ENCODE results near the gene TRIM47. TPM values are rescaled to one million over a fixed set of nuclear protein-coding genes. Genes with fewer than 3 reads are reported as not detected.

TRIM47 gene
- total and polyA plus RNA-seq, 8 donors = 3.5 to 40.4 (median 18.1) TPM

DNA sequence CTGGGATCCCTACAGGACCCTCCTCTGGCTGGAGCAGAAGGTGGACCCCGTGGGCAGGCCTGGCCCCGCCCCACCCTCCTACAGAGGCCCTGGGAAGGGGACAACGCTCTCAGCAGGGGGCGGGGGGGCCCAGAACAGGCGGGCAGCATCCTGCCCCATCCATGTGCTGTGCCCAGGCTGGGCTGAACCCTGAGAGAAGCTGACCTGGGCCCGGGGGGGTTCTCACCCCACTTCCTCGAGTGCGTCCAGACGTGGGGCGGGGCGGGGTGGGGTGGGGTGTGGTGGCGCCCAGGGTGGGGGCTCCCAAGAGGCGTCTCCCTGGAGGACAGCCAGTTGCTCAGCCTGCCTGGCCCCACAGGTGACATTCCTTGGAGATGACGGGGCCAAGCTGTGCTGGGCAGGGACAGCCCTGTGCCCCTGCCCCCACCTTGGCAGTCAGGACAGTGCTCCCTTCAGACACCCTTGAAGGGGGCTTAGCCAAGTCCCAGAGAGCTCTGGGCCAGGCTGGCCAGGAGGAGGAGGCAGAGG lies 33.8 kb downstream of the TRIM47 start:
- Histone ChIP-seq H3K9me3 (no peaks in the 10 kb centered on the region), H3K27ac (peak overlapping the region; percentile 77 to 99 (median 91)), H3K36me3 (peaks cover 36 to 61% (median 52%) of the 10 kb centered on the region in 4 donors), H3K4me1 (peaks cover 45 to 77% (median 58%) of the 10 kb centered on the region in 4 donors), H3K4me3 (peak overlapping the region; percentile 34 to 43 (median 40)), H3K27me3 (no peaks in the 10 kb centered on the region)
- DNase-seq = peak; percentile 88 to 94
- intact Hi-C loops (cut with DNase I; ENCODE audit: low total_unique reads) = no loop called here
- TF ChIP-seq, protein P1, sequence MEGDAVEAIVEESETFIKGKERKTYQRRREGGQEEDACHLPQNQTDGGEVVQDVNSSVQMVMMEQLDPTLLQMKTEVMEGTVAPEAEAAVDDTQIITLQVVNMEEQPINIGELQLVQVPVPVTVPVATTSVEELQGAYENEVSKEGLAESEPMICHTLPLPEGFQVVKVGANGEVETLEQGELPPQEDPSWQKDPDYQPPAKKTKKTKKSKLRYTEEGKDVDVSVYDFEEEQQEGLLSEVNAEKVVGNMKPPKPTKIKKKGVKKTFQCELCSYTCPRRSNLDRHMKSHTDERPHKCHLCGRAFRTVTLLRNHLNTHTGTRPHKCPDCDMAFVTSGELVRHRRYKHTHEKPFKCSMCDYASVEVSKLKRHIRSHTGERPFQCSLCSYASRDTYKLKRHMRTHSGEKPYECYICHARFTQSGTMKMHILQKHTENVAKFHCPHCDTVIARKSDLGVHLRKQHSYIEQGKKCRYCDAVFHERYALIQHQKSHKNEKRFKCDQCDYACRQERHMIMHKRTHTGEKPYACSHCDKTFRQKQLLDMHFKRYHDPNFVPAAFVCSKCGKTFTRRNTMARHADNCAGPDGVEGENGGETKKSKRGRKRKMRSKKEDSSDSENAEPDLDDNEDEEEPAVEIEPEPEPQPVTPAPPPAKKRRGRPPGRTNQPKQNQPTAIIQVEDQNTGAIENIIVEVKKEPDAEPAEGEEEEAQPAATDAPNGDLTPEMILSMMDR (IDR thresholded peaks at IDR 0.05) = no peak
- peak in 1 of 3 donors; percentile 19 for TF ChIP-seq POLR2AphosphoS5 (IDR thresholded peaks at IDR 0.05)
- WGBS, 5 donors = 11 to 38% (median 17%) methylated on average over 2 to 14 of the region's 14 CpGs

DNA sequence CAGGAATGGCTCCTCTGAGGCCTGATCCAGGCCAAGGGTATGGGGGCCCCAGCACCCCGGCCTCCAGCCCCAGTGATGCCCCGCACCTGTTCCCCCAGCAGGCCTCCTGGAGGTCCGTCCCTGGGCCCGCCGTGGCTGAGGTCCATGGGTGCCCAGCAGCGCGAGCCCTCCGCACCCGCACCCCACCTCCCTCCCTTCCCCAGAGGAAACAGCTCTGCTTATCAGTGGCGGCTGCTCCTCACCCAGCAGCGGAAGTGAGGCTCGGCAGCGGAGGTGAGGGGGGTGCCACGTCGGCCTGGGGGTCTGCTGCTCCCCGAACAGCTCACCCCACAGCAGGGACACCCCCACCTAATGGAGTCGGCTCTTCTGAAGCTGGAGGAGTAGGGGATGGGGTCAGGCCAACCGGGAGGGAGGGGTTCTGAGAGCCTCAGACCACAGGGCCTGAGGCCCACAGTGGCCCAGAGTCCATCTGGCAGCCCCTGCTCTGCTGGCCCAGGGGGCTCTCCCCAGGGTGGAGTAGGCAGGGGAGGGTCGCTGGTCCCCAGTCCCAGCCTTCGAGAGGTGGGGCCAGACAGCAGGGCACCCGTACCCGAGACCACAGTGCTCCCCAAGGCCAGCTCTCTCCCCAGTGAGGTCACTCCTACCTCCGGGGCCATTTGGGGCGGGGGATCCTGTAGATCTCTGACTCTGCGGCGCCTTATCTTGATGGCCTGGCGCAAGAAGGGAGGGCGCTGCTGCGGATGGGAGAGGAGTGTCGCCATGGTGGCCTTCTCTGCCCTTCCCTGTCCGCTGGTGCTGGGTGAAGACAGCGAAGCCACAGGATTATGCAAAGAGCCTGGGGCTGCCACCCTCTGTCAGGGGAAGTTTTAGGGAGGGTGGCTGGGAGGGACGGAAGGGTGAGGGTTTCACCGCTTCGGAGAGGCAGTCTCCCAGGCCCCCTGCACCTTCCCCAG lies 34.5 kb downstream of the TRIM47 start, which contains the start of gene UNC13D:
Gene UNC13D (minus strand): TSS at position 828 of the 953 bp plus-strand sequence. CDS start 67 bp downstream, at position 761.
- H3K27me3 ChIP-seq = no peaks in the 10 kb centered on the region
- peak within 1 kb of the TSS; percentile 34 to 43 (median 40) for H3K4me3 ChIP-seq
- H3K9me3 ChIP-seq = no peaks in the 10 kb centered on the region
- H3K4me1 ChIP-seq = peaks cover 42 to 70% (median 51%) of the 10 kb centered on the region in 4 donors
- peak; percentile 58 to 81 for DNase-seq
- TF ChIP-seq POLR2A (IDR thresholded peaks at IDR 0.05) (no peak), POLR2AphosphoS5 (IDR thresholded peaks at IDR 0.05) (peak in 2 of 3 donors; percentile 51 to 73)
- peaks cover 29 to 60% (median 50%) of the 10 kb centered on the region in 4 donors for H3K36me3 ChIP-seq
- peak within 1 kb of the TSS; percentile 77 to 99 (median 91) for H3K27ac ChIP-seq
- 28 to 54% (median 32%) methylated on average over 4 to 35 of the region's 35 CpGs for WGBS, 5 donors
- intact Hi-C loops (cut with DNase I; ENCODE audit: low total_unique reads) = no loop called here

DNA sequence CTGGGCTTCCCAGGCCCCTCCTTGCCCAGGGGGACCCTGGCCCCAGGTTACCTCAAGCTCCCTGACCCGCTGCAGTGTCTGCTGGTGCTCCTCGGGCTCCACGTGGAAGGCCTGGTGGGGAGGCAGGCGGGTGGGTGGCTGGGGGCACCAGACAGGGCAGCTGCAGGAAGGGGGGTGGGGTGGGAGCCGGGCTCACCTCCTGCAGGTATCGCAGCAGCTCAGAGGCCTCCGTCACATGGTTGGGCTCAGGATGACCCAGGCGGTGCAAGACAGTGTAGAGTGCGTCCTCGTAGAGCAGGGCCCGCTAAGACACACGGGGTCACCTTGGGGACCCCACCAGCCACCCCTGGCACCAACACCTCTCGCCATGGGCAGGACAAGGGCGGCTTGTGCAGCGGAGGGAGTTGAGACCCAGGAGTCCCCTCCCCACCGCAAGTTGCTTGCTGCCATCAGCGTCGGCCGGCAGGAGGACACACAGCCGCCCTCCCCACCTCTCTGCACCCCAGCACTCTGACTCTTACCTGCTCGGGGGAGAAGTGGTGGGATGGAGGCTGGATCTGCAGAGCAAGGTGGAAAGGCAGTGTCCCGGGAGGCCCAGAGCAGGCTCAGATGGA lies 35.3 kb downstream of the TRIM47 start:
- no peak for TF ChIP-seq EP300 (IDR thresholded peaks at IDR 0.05)
- TF ChIP-seq POLR2A (IDR thresholded peaks at IDR 0.05) = no peak
- TF ChIP-seq POLR2AphosphoS5 (IDR thresholded peaks at IDR 0.05) = no peak
- TF ChIP-seq, protein P1 (IDR thresholded peaks at IDR 0.05) = no peak
- H3K36me3 ChIP-seq = peaks cover 26 to 60% (median 44%) of the 10 kb centered on the region in 4 donors
- peak overlapping the region; percentile 77 to 99 (median 91) for H3K27ac ChIP-seq
- no peaks in the 10 kb centered on the region for H3K9me3 ChIP-seq
- DNase-seq = peak in 1 of 2 donors; percentile 16
- H3K4me1 ChIP-seq = peaks cover 37 to 62% (median 43%) of the 10 kb centered on the region in 4 donors
- WGBS, 5 donors = 73 to 88% (median 76%) methylated on average over 11 to 22 of the region's 22 CpGs
- no peaks in the 10 kb centered on the region for H3K27me3 ChIP-seq
- H3K4me3 ChIP-seq = peak overlapping the region; percentile 34 to 43 (median 40)
- intact Hi-C loops (cut with DNase I; ENCODE audit: low total_unique reads) = no loop called here

DNA sequence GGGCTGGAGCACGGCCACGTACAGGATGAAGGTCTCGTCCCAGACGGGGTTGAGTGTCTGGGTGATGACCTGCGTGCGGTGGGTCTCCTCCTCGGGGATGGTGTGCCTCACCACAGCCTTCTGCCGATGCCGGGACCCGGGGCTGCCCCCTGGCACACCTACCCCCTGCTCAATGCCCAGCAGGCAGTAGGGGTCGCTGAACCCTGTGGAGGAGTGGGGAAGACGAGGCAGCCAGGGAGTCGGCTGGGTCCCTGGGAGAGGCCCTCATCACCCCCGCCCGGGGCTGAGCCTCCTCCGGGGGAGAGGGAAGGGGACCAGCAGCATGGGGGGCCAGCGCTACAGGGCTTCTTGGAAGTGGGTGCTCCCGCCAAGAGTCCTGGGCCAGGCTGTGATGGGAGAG lies 36.0 kb downstream of the TRIM47 start:
- H3K4me1 ChIP-seq = peaks cover 30 to 56% (median 37%) of the 10 kb centered on the region in 4 donors
- DNase-seq = no peak
- peak overlapping the region; percentile 12 to 99 (median 91) for H3K27ac ChIP-seq
- no peaks in the 10 kb centered on the region for H3K27me3 ChIP-seq
- no peaks in the 10 kb centered on the region for H3K9me3 ChIP-seq
- H3K36me3 ChIP-seq = peaks cover 19 to 59% (median 38%) of the 10 kb centered on the region in 4 donors
- intact Hi-C loops (cut with DNase I; ENCODE audit: low total_unique reads) = no loop called here
- peak overlapping the region in 1 of 4 donors; percentile 40 for H3K4me3 ChIP-seq
- 85 to 91% (median 88%) methylated on average over 7 to 18 of the region's 18 CpGs for WGBS, 5 donors
- TF ChIP-seq EP300 (IDR thresholded peaks at IDR 0.05) (no peak), POLR2A (IDR thresholded peaks at IDR 0.05) (no peak), POLR2AphosphoS5 (IDR thresholded peaks at IDR 0.05) (no peak)
- TF ChIP-seq, protein P1 (IDR thresholded peaks at IDR 0.05) = no peak

Data from stomach (tissue), 9 donors.